Measurements from ENCODE around the gene TJP2.

- TF ChIP-seq CTCF (IDR thresholded peaks at IDR 0.05; ENCODE audit: extremely low read depth in 1 of 2, insufficient read depth in 1 of 2, low read depth in 1 of 2, low read length in 2 of 2), result no peak
- TF ChIP-seq POLR2AphosphoS5 (IDR thresholded peaks at IDR 0.05; ENCODE audit: insufficient read depth, low read depth, low read length), result no peak
- TF ChIP-seq GATA2 (IDR thresholded peaks at IDR 0.05; ENCODE audit: insufficient read depth, insufficient read length, low read depth, low read length), result no peak
- no peak for TF ChIP-seq POLR2A (IDR thresholded peaks at IDR 0.05; ENCODE audit: low read depth, low read length)
- TF ChIP-seq FOS (IDR thresholded peaks at IDR 0.05; ENCODE audit: borderline replicate concordance, insufficient read depth, low read length), result no peak
- TF ChIP-seq EZH2 (IDR thresholded peaks at IDR 0.05; ENCODE audit: borderline replicate concordance, low read depth, low read length, severe bottlenecking), result no peak
- no peak for TF ChIP-seq JUN (IDR thresholded peaks at IDR 0.05; ENCODE audit: borderline replicate concordance, insufficient read depth, insufficient read length, low read depth)
- no peak for TF ChIP-seq MYC (IDR thresholded peaks at IDR 0.05; ENCODE audit: low read depth, low read length)
- no peak for TF ChIP-seq MAX (IDR thresholded peaks at IDR 0.05; ENCODE audit: insufficient read depth, insufficient read length)
These were observed 133.5 kb downstream of the TJP2 start for GRCh38 chr9:69307446-69308205.

All from endothelial cell of umbilical vein (primary cell).